Astrocyte (in vitro differentiated cells and primary cell): ENCODE results near the gene FRYL.

ENCODE experiments used
- EZH2 ChIP-seq: IDR thresholded peaks from 2 replicates; pipeline ENCODE4 v1.6.1; 2012; ENCODE audit warnings: mild to moderate bottlenecking, low read length, inconsistent platforms; ENCODE audit not compliant: insufficient read depth
- TF ChIP-seq, protein P1 (sequence below): IDR thresholded peaks from 2 replicates; pipeline ENCODE4 v1.5.1; 2011; ENCODE audit warnings: low read depth, mild to moderate bottlenecking, inconsistent platforms, low read length, moderate library complexity; ENCODE audit not compliant: insufficient read depth

GRCh38 chr4:48604041-48604440 is 176.0 kb downstream of the FRYL start:
- TF ChIP-seq, protein P1, sequence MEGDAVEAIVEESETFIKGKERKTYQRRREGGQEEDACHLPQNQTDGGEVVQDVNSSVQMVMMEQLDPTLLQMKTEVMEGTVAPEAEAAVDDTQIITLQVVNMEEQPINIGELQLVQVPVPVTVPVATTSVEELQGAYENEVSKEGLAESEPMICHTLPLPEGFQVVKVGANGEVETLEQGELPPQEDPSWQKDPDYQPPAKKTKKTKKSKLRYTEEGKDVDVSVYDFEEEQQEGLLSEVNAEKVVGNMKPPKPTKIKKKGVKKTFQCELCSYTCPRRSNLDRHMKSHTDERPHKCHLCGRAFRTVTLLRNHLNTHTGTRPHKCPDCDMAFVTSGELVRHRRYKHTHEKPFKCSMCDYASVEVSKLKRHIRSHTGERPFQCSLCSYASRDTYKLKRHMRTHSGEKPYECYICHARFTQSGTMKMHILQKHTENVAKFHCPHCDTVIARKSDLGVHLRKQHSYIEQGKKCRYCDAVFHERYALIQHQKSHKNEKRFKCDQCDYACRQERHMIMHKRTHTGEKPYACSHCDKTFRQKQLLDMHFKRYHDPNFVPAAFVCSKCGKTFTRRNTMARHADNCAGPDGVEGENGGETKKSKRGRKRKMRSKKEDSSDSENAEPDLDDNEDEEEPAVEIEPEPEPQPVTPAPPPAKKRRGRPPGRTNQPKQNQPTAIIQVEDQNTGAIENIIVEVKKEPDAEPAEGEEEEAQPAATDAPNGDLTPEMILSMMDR, result no peak
- TF ChIP-seq EZH2, result no peak
